Measurements from ENCODE around the gene ROBO2.

The ROBO2 gene

DNA sequence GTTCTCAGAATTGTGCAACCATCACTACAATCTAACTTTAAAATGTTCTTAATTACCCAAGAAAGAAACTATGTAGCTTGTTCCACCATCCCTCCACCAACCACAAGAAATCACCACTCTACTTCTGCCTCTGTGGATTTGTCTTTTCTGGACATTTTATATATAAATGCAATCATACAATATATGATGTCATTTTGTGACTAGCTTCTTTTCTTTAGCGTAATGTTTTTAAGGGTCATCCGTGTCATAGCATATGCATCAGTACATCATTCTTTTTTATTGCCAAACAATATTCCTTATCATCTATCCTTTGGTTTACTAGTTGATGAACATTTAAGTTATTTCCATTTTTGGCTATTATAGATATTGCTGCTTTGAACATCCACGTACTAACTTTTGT is 5.8 kb downstream of the ROBO2 start:
- DNase-seq (ENCODE audit: low read depth), result no peak
- H3K4me3 ChIP-seq (ENCODE audit: low read depth, low read length), result no peak overlapping the region

DNA sequence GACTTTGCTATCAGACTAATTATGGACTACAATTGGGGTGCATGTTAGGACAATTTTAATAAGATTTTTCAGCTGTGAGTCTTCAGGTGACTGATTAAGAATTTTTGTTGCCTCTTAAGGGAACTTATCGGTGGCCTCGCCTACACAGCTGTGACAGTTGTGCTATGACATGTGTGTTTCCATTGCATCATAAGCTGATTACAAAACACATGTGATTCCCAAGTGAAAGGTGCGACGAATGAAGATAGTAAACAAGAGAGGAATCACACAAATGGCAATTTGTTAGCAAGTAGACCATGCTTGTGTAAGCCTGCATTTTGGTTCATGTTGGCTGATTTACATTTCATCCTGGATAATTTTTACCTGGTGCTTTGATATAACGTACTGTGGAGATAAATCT is 8.3 kb downstream of the ROBO2 start:
- H3K4me3 ChIP-seq (ENCODE audit: low read depth, low read length), result no peak overlapping the region
- DNase-seq (ENCODE audit: low read depth), result no peak

DNA sequence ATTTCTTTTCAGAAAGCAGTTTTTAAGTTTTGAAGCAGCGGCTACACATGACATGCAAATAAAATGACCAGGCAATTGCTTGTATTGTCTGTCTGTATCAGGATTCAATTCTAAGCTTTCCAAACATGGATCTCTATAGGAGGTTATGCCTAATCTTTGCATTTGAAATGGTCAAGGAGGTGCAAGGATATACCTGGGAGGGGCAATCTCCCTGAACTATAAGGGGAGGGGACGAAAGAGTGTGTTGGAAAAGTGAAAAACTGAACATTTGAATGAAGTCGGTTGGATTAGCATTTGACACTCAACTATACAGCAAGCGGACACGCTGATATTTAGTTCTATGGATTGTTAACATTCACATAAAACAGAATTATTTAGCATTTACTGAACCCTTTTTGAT is 11.7 kb downstream of the ROBO2 start:
- DNase-seq (ENCODE audit: low read depth), result no peak
- no peak overlapping the region for H3K4me3 ChIP-seq (ENCODE audit: low read depth, low read length)

DNA sequence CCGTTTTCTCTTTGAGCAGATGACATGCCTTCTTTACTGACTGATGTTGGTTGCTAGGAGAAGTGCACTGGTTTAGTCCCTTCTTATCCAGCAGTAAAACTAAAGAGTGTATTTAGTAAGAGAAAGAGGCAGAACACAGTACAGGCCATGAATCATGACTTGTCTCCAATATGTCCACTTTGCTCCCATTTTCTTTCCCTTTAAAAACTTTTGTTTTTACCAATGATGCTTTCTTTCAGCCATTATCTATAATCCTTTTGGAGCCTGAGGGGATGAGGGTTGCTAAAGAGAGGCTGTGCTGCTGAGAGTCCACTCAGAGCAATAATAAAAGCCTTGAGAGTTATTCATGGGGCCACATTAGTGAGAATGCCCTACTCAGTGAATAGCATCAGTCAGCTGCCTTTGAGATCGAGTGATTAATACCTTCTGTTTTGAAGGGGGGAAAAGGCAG is 12.2 kb downstream of the ROBO2 start:
- no peak overlapping the region for H3K4me3 ChIP-seq (ENCODE audit: low read depth, low read length)
- DNase-seq (ENCODE audit: low read depth), result no peak

DNA sequence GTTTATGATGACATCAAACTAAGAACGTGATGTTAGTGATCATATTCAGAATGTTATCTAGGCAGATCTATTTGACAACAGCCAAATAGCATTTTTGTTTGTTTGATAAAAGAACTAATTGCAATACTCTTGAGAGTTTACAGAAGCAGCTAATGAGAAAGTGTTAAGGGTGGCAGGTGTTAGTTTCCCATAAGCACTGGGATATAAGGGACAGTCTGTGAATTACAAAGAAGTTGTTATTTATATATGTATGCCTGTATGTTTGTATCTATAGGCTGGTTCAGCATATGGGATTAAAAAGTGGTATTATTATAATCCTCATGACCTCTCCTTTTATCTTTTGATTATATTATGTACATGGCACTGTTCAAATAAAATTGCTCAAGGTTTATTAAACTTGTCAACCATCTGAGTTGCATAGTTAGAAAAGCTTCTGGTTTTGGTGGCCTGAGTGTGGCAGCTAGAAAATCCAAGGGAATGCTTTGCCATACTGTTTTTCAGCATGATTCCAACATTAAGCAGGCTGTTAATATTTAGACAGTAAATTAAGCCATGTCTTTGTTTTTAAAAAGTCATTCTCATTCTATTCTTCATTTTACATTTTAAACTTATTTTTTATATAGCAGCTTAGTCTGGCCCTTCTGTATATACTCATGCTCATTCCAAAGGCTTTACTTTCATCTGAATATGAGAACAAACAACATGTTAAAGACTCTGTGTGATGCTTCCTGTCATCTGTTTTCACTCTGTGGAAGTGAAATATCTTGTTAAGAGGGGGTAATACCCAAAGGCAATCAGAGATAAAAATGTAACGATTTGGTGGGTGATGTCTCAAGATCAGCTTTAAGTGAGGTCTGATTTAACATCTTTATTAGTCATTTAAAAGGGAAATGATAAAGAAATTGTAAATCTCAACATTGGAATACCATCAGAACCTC is 13.1 kb downstream of the ROBO2 start:
- no peak for DNase-seq (ENCODE audit: low read depth)
- no peak overlapping the region for H3K4me3 ChIP-seq (ENCODE audit: low read depth, low read length)

DNA sequence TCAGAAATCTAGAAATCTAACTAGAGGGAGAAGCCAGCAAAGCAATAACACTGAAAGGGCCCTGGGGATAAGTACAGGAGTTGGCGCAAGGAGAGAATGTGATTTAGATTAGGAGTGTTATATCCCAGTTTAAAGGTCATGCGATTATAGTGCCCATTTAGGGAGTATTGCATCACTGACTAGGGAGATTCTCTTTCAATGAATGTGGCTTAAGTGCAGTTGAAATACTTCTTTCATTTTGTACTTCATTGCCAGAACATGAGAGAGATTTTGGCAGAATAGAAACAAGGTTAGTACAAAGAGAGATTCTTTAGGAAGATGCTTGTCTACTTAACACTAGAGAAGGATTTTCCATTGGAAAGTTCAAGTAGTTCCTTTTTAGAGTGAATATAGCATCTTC is 13.9 kb downstream of the ROBO2 start:
- no peak overlapping the region for H3K4me3 ChIP-seq (ENCODE audit: low read depth, low read length)
- no peak for DNase-seq (ENCODE audit: low read depth)

DNA sequence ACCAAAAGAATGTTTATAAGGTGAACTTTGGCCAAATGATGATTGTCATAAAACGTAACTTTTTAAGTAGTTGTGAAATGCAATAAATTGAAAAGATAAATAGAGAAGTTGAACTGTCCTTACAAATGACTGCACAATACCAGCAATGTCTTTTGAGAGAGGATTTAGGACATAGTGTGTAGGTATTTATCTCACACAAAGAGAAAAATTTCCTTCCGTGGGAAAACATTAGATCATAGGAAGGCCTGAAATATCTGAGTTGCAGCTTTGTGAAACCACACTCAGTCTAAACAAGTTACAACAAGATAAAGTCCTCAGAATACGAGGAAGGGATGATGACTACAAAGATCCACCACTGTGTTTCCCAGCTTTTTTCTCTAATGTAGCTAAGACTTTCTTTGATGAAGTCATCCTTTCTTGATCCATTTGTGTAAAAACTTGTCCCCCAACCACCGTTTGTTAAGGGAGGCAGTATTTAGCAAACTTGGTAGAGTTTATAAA is 16.0 kb downstream of the ROBO2 start:
- H3K4me3 ChIP-seq (ENCODE audit: low read depth, low read length), result no peak overlapping the region
- no peak for DNase-seq (ENCODE audit: low read depth)

DNA sequence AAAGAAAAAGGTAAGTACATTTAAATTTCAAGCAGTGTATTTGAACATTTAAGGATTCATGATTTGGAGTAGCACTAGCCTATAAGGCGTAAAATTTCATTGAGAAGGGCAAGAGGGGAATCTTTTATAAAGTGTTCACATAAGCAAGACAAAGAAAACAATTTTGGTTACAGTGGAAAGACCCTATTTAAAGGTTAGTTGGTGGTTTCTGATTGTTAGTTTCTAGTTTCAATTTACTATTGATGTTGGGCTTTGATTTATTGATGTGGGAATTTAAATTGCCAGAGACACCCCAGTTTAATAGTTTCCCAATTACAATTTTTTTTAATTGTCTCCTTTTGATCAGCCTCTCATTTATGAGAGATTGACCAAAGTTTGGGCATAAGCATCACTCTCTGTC is 19.5 kb downstream of the ROBO2 start:
- no peak overlapping the region for H3K4me3 ChIP-seq (ENCODE audit: low read depth, low read length)

DNA sequence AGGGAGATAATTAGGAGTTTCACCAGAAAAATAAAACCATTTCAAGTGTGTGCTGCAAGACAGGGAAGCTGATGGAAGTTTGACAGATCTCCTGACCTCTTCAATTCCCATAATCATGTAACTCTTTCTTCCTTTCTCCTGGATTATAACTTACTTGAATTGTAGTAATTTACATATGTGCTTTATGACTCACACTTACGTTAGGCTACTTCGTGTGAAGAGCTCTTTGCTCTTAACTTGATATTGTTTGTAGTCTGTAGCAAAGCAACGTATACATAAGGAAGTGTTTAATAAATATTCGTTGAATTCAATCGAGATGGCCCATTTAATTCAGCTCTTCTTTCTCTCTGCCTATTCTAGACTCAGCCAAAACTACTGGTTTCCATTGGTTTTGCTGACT is 23.5 kb downstream of the ROBO2 start:
- H3K4me3 ChIP-seq (ENCODE audit: low read depth, low read length), result no peak overlapping the region
- DNase-seq (ENCODE audit: low read depth), result no peak

More for the DNA sequence above, 19.5 kb downstream of the ROBO2 start:
- no peak for DNase-seq (ENCODE audit: low read depth)

DNA sequence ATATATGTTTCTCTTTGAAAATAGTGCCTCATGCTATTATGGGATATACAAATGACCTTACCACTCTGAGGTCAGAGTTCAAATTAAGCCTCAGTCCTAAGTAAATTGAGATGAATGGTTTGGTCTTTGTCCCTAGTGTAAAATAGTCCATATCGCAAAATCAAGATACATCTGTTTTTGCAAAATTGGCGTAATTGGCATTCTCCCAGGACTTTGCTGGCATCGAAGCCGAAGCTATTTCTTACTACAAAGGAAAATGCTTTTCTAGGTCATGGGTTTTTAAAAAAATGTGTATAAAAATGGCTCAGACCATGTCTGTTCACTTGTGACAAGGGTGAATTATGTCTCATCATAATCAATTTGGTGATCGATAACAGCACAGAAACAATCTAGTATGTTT is 25.9 kb downstream of the ROBO2 start:
- H3K4me3 ChIP-seq (ENCODE audit: low read depth, low read length), result no peak overlapping the region
- DNase-seq (ENCODE audit: low read depth), result no peak

DNA sequence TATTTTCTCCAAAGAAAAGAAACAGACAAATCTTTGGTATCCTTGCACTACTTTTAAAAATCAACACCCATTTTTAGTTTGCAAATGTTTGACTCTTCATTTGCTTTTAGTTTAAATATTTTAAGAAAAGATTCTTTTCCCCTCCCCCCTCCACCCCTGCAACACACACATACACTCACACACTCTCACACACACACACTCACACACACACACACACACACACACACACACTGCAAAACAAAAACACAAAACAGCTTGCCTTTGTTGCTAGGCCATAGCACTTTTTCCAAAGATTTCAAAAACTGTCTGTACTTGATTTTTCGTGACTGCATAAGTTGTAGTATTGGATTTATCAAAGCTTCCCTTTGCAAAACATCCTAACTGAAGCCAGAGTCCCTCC is 26.9 kb downstream of the ROBO2 start:
- H3K4me3 ChIP-seq (ENCODE audit: low read depth, low read length), result no peak overlapping the region
- no peak for DNase-seq (ENCODE audit: low read depth)

DNA sequence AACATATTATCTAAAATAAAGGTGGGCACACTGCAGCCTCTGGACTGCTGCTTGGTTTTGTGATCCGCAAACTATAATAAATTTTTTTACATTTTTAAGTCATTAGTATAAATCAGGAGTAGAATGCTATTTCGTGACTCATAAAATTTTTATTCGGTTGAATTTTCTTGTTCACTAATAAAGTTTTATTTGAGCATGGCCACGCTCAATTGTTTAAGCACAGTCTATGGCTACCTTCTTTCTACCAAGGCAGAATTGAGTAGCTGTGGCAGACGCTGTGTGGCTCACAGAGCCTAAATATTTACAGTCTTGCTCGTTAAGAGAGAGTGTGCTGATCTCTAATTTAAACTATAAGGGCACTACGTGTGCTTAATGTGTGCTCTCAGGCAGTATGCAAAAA is 28.9 kb downstream of the ROBO2 start:
- no peak for DNase-seq (ENCODE audit: low read depth)
- no peak overlapping the region for H3K4me3 ChIP-seq (ENCODE audit: low read depth, low read length)

DNA sequence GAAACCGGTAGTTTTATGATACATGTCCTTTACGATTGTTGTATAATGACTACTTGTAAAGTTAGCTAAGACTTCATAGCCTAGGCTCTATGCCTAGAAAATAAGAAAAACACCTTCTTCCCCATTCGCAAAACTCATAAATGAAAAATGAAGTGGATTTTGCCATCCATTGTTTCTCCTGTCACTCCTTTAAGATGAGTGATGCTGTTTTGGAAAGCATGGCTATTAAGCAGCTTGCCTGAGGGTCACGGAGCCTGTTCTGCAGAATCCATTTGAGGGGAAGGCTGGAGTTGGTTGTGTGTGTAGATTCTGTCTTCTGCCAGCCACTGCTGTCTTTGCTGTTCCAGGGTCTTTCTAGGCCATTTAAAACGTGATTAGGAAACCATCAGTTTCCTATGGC is 31.5 kb downstream of the ROBO2 start:
- DNase-seq (ENCODE audit: low read depth), result no peak
- H3K4me3 ChIP-seq (ENCODE audit: low read depth, low read length), result no peak overlapping the region

DNA sequence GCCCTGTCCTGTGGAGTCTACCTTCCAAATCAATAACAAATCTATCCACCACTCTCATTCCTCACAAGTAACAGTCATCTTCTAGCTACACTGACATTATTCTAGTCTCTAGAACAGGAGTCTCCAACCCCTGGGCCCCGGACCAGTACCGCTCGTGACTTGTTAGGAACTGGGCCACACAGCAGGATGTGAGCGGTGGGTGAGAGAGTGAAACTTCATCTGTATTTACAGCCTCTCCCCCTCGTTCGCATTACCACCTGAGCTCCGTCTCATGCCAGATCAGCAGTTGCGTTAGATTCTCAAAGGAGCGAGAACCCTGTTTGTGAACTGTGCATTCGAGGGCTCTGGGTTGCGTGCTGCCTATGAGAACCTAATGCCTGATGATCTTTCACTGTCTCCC is 31.9 kb downstream of the ROBO2 start:
- no peak overlapping the region for H3K4me3 ChIP-seq (ENCODE audit: low read depth, low read length)

DNA sequence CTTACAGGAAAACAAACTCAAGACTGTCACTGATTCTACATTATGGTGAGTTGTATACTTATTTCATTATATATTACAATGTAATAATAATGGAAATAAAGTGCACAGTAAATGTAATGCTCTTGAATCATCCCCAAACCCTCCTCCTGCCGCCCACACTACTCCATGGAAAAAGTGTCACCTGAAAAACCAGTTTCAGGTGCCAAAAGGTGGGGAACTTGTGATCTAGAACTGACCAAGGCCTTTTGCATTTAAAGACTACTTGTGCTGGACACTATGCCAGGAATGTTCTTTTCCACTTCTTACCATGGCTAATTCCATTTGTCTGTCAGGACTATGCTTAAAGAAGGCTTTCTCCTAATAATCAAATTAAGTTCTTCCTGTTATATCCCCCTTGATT is 32.3 kb downstream of the ROBO2 start:
- no peak overlapping the region for H3K4me3 ChIP-seq (ENCODE audit: low read depth, low read length)
- DNase-seq (ENCODE audit: low read depth), result no peak

More for the DNA sequence above, 31.9 kb downstream of the ROBO2 start:
- DNase-seq (ENCODE audit: low read depth), result no peak

DNA sequence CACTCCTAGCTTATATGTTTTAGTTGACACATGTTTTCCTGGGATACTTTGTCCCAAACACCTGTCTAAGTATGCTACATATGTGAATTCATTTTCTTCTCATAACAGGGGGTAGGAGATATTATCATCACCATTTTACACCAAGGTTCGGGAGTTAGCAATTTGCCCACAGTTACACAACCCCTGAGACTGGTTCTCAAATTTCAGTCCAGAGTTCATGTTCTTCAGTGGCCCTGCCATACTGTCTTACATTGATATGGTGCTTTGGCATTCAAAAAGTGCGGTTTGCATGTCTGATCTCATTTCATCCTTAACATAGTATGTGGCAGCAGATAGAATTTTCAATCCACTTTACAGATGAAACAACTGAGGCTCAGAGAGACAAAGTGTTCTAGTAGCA is 38.4 kb downstream of the ROBO2 start:
- H3K4me3 ChIP-seq (ENCODE audit: low read depth, low read length), result no peak overlapping the region
- no peak for DNase-seq (ENCODE audit: low read depth)

DNA sequence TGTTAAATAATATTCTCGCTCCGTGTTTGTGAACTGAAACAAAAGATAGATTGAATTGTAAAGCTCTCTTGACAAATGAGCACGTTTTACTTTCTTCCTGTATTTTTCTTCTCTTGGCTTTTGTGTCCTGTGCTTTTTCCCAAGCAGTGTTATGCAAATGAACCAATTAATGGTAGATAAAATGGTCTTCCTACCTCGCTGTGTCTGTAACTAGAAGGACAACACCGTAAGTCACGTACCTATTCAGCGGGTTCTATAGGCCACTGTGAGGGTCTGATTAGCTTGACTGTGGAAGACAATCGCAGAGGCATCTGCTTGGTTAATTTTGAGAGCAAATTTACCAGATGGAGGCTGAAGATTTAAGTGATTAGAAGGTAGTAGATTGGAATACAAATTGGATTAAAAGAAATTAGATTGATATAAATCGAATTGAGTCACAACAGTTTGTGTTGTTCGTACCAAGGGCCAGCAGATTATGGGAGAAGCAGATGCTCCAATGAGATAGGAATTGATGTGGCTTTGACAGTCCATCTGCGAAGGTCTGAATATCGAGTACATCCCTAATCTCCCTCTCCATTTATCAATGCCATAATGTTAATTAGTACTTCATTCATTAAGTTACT is 40.2 kb downstream of the ROBO2 start:
- H3K4me3 ChIP-seq (ENCODE audit: low read depth, low read length), result no peak overlapping the region
- DNase-seq (ENCODE audit: low read depth), result no peak

DNA sequence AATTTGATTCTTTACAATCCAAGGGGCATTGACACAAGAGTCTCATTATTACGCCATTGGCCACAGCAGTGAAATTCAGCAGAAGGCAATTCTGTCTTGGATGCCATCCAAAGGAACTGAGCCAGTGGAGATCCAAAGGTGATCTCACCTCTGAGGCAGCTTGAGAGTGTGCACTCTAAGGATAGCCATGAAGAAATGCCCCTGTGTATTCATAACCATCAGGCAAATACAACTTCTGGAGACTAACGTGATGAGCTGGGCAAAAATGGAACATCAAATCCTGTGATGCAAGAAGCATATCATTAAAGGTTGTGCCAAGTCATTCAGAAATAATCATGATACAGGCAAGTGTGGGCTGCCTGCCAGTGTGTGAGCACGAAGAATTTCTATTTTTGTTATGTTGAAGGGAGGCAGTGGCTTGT is 41.4 kb downstream of the ROBO2 start:
- DNase-seq (ENCODE audit: low read depth), result peak; percentile 97
- H3K4me3 ChIP-seq (ENCODE audit: low read depth, low read length), result no peak overlapping the region

DNA sequence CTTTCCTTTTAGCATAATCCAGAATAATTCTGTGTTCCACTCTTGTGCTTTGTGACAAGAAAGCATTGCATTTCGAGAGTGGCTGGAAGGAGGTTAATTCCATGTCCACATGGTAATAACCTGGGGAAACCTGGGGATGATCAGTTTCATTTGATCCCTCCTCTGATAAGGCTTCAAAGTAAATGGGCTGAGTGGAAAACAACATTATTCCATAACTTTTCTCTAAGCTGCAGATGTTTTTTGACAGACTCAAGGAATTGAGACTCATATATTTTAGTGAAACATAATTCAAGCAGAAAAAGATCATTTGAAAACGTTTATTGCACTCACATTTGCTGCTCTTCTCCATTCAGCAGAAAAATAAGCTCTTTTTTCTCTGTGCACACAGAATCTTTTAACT is 44.6 kb downstream of the ROBO2 start:
- DNase-seq (ENCODE audit: low read depth), result no peak
- no peak overlapping the region for H3K4me3 ChIP-seq (ENCODE audit: low read depth, low read length)

DNA sequence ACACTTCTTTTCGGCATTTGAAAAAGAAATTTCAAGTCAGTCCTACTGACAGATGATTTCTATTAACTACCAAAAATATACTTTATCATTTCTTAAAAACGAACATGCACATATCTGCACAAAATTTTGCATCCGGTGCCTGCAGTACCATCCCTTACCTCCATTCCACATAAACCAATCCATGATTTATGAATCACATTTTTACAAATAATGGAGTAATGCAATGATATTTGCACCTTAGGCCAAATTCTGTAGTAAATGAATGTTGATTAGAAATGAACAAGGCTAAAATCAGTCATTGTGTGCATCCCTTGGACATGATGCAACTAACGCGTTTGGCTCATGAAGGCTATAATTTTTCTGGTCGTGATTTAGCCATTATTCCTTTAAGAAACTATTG is 46.5 kb downstream of the ROBO2 start:
- no peak overlapping the region for H3K4me3 ChIP-seq (ENCODE audit: low read depth, low read length)
- DNase-seq (ENCODE audit: low read depth), result no peak

DNA sequence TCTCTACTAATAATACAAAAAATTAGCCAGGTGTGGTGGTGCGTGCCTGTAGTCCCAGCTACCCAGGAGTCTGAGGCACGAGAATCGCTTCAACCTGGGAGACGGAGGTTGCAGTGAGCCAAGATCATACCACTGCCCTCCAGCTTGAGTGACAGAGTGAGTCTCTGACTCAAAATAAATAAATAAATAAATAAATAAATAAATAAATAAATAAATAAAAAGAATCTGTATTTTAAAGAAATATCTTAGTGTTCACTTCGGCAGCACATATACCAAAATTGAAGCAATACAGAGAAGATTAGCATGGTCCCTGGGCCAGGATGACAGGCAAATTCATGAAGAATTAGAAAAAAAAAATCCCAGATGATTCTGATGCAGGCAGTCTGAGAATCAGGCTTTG is 51.9 kb downstream of the ROBO2 start:
- no peak overlapping the region for H3K4me3 ChIP-seq (ENCODE audit: low read depth, low read length)
- no peak for DNase-seq (ENCODE audit: low read depth)

Measured in skeletal muscle cell (primary cell).